Measurements from ENCODE around the gene PRORP. TPM values are rescaled to one million over a fixed set of nuclear protein-coding genes. Genes with fewer than 3 reads are reported as not detected.
"Not testable (repeated sequence)": the region's sequence is repeated elsewhere in the genome, so short reads cannot be mapped to it uniquely, and the experiment has no call there.

The PRORP gene
- total RNA-seq, 1 donor from 2014 or later, result 50.3 TPM

- Mint-ChIP-seq H3K4me1 (no peaks in the 10 kb centered on the region), H3K27me3 (ENCODE audit: insufficient read depth, low read depth) (no peaks in the 10 kb centered on the region), H3K36me3 (peaks cover 28% of the 10 kb centered on the region), H3K9me3 (no peaks in the 10 kb centered on the region), H3K4me3 (no peak overlapping the region), H3K27ac (no peak overlapping the region)
- Histone ChIP-seq H4K20me1 (ENCODE audit: low read depth) (no peaks in the 10 kb centered on the region), H3K79me2 (ENCODE audit: low read depth) (no peaks in the 10 kb centered on the region), H3K27me3 (no peaks in the 10 kb centered on the region), H3K36me3 (peaks cover 4% of the 10 kb centered on the region), H2AFZ (replicated peaks) (no peak overlapping the region), H3K9me3 (ENCODE audit: low read depth) (no peaks in the 10 kb centered on the region), H3K27ac (no peak overlapping the region), H3K9ac (no peak overlapping the region), H3K4me2 (no peak overlapping the region), H3K4me1 (no peaks in the 10 kb centered on the region), H3K4me3 (no peak overlapping the region), H3F3A (ENCODE audit: low read depth) (no peaks in the 10 kb centered on the region)
- no peak for DNase-seq (ENCODE audit: low spot score)
- TF ChIP-seq CTCF (IDR thresholded peaks at IDR 0.05), result no peak
- TF ChIP-seq EZH2phosphoT487 (IDR thresholded peaks at IDR 0.05), result no peak
- no peak for TF ChIP-seq EZH2 (IDR thresholded peaks at IDR 0.05)
Observed at GRCh38 chr14:35088514-35088913, 33.8 kb upstream of the PRORP start.

GRCh38 chr14:35094645-35095044 is 27.7 kb upstream of the PRORP start:
- H3K36me3 ChIP-seq, result peaks cover 10% of the 10 kb centered on the region
- H3K4me3 Mint-ChIP-seq; DNase-seq (ENCODE audit: low spot score); H3K27ac Mint-ChIP-seq; H3K27me3 Mint-ChIP-seq (ENCODE audit: insufficient read depth, low read depth); H3K4me1 Mint-ChIP-seq; H4K20me1 ChIP-seq (ENCODE audit: low read depth); H3K79me2 ChIP-seq (ENCODE audit: low read depth); H3K4me2 ChIP-seq; H3K4me3 ChIP-seq; H3F3A ChIP-seq (ENCODE audit: low read depth); H3K4me1 ChIP-seq; H3K27ac ChIP-seq; H3K27me3 ChIP-seq; H3K9me3 ChIP-seq (ENCODE audit: low read depth); H3K9me3 Mint-ChIP-seq; H2AFZ ChIP-seq (replicated peaks); H3K9ac ChIP-seq: not testable (repeated sequence)
- peaks cover 25% of the 10 kb centered on the region for H3K36me3 Mint-ChIP-seq

DNA sequence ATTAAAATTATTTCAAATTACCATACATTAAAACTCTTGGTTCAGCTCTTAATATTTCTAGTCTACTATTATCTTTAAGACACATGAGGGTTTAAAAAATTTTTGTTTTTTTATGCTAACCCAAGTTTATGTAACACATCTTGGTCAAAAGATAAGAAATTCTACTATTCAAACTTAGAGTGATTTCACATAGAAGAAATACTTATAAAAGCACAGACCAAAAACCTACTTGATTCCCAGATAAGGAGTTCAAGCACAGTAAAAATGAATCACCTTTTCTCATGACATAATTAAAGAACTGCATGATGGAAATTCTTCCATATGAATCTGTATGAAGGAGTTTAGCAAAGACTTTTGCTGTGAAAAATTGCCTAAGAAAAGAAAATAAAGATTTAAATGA is 14.5 kb upstream of the PRORP start:
- no peak for TF ChIP-seq CTCF (IDR thresholded peaks at IDR 0.05)
- no peak for TF ChIP-seq EZH2 (IDR thresholded peaks at IDR 0.05)
- TF ChIP-seq EZH2phosphoT487 (IDR thresholded peaks at IDR 0.05), result no peak
- no peak overlapping the region for H3K4me2 ChIP-seq
- no peaks in the 10 kb centered on the region for H3K27me3 ChIP-seq
- DNase-seq (ENCODE audit: low spot score), result no peak
- H3K27ac ChIP-seq, result no peak overlapping the region
- no peaks in the 10 kb centered on the region for H3K9me3 ChIP-seq (ENCODE audit: low read depth)
- H3K27me3 Mint-ChIP-seq (ENCODE audit: insufficient read depth, low read depth), result no peaks in the 10 kb centered on the region
- H3K36me3 ChIP-seq, result peaks cover 14% of the 10 kb centered on the region
- H2AFZ ChIP-seq (replicated peaks), result no peak overlapping the region
- no peak overlapping the region for H3K9ac ChIP-seq
- no peak overlapping the region for H3K27ac Mint-ChIP-seq
- H4K20me1 ChIP-seq (ENCODE audit: low read depth), result no peaks in the 10 kb centered on the region
- no peaks in the 10 kb centered on the region for H3K4me1 Mint-ChIP-seq
- H3K4me1 ChIP-seq, result no peaks in the 10 kb centered on the region
- H3K4me3 ChIP-seq, result no peak overlapping the region
- H3K36me3 Mint-ChIP-seq, result peaks cover 38% of the 10 kb centered on the region
- H3K79me2 ChIP-seq (ENCODE audit: low read depth), result no peaks in the 10 kb centered on the region
- no peaks in the 10 kb centered on the region for H3F3A ChIP-seq (ENCODE audit: low read depth)
- H3K4me3 Mint-ChIP-seq, result no peak overlapping the region
- H3K9me3 Mint-ChIP-seq, result no peaks in the 10 kb centered on the region

DNA sequence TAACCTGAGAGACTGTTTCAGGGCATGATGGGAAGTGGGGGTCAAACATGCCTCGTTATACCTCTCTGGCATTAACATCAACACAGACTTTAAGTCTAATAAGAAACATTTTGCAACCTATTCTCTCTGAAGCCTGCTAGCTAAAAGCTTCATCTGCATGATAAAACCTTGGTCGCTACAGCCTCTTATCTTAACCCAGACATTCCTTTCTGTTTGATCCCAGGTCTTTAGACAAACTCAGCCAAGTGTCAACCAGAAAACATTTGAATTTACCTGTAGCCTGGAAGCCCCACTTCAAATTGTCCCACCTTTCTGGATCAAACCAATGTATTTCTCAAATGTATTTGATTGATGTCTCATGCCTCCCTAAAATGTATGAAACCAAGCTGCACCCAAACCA is 9.7 kb upstream of the PRORP start:
- no peaks in the 10 kb centered on the region for H3K4me1 Mint-ChIP-seq
- Histone ChIP-seq H3F3A (ENCODE audit: low read depth) (no peaks in the 10 kb centered on the region), H3K36me3 (peaks cover 14% of the 10 kb centered on the region), H3K79me2 (ENCODE audit: low read depth) (peaks cover 15% of the 10 kb centered on the region), H2AFZ (replicated peaks) (no peak overlapping the region), H3K4me2 (no peak overlapping the region), H3K4me1 (no peaks in the 10 kb centered on the region), H3K27me3 (no peaks in the 10 kb centered on the region), H3K4me3 (no peak overlapping the region), H3K9me3 (ENCODE audit: low read depth) (no peaks in the 10 kb centered on the region), H3K27ac (no peak overlapping the region), H4K20me1 (ENCODE audit: low read depth) (no peaks in the 10 kb centered on the region), H3K9ac (no peak overlapping the region)
- H3K27me3 Mint-ChIP-seq (ENCODE audit: insufficient read depth, low read depth), result peaks cover 2% of the 10 kb centered on the region
- DNase-seq (ENCODE audit: low spot score), result no peak
- H3K27ac Mint-ChIP-seq, result no peak overlapping the region
- H3K36me3 Mint-ChIP-seq, result peaks cover 48% of the 10 kb centered on the region
- H3K4me3 Mint-ChIP-seq, result no peak overlapping the region
- H3K9me3 Mint-ChIP-seq, result no peaks in the 10 kb centered on the region
- TF ChIP-seq EZH2phosphoT487 (IDR thresholded peaks at IDR 0.05), result no peak
- no peak for TF ChIP-seq CTCF (IDR thresholded peaks at IDR 0.05)
- no peak for TF ChIP-seq EZH2 (IDR thresholded peaks at IDR 0.05)

Data from neural progenitor cell (in vitro differentiated cells).